Brain microvascular endothelial cell (primary cell): Measurements from ENCODE around the gene FNDC1.

ENCODE experiments used
- DNase-seq: peaks from one replicate; pipeline ENCODE4 v3.0.0-alpha.2; 2020
- H3K27ac ChIP-seq: fragments of 250-450 bp; sonication (Bioruptor Pico); 2 replicates; pipeline ENCODE4 v1.5.1; 2020; ENCODE audit warnings: mild to moderate bottlenecking, moderate library complexity
- H3K27me3 ChIP-seq: fragments of 250-450 bp; sonication (Bioruptor Pico); replicated peaks from 2 replicates; pipeline ENCODE4 v1.5.1; 2020; ENCODE audit warnings: mild to moderate bottlenecking
- H3K36me3 ChIP-seq: fragments of 250-450 bp; sonication (Bioruptor Pico); replicated peaks from 2 replicates; pipeline ENCODE4 v1.5.1; 2020; ENCODE audit warnings: mild to moderate bottlenecking
- H3K4me3 ChIP-seq: 2 replicates; pipeline ENCODE4 v1.5.1; 2011; ENCODE audit warnings: low read depth, mild to moderate bottlenecking, control low read depth, low read length, moderate library complexity
- in situ Hi-C: cut with HindIII; loops from 2 replicates; pipeline ENCODE4 v1.10.0; 2017; ENCODE audit warnings: low sequenced_read_pairs, low pct_ligation_motif_present
- TF ChIP-seq, protein P1 (sequence below): IDR thresholded peaks from 2 replicates; pipeline ENCODE4 v1.5.1; 2011; ENCODE audit warnings: low read depth, mild to moderate bottlenecking, moderate library complexity, low read length, control low read depth, inconsistent platforms; ENCODE audit errors: missing control alignments

The FNDC1 gene

DNA sequence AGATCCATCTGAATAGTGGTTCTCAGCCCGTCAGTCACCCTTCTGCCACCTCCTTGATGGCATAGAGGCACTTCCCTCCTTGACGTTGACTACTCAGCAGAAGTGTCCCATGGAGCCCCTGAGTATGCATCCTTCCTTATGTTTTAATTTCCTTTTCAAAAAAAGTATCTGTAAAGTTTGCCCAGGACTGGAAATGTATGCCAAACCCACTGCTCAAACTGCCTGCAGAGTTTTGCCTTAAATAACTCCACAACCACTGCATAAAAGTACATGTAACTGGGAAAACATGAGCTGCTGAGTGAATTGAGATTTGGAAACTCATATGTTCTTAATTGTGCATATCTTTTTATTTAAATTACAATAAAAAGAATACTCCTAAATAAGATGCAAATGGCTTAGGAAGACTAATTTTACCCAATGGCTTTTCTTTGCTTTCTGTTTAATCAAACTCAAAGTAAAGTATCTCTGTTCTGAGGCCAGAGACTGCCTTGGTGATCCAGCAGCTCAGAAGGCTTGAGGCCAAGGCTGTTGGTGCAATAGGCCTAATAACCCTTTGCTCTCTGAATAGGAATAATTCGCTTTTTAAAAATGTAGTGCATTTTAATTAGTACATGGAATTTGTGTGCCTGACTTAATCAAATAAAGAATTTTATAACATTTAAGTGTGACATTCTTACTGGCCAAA is 90.4 kb downstream of the FNDC1 start:
- in situ Hi-C loops: no loop called here
- TF ChIP-seq, protein P1, sequence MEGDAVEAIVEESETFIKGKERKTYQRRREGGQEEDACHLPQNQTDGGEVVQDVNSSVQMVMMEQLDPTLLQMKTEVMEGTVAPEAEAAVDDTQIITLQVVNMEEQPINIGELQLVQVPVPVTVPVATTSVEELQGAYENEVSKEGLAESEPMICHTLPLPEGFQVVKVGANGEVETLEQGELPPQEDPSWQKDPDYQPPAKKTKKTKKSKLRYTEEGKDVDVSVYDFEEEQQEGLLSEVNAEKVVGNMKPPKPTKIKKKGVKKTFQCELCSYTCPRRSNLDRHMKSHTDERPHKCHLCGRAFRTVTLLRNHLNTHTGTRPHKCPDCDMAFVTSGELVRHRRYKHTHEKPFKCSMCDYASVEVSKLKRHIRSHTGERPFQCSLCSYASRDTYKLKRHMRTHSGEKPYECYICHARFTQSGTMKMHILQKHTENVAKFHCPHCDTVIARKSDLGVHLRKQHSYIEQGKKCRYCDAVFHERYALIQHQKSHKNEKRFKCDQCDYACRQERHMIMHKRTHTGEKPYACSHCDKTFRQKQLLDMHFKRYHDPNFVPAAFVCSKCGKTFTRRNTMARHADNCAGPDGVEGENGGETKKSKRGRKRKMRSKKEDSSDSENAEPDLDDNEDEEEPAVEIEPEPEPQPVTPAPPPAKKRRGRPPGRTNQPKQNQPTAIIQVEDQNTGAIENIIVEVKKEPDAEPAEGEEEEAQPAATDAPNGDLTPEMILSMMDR: no peak

DNA sequence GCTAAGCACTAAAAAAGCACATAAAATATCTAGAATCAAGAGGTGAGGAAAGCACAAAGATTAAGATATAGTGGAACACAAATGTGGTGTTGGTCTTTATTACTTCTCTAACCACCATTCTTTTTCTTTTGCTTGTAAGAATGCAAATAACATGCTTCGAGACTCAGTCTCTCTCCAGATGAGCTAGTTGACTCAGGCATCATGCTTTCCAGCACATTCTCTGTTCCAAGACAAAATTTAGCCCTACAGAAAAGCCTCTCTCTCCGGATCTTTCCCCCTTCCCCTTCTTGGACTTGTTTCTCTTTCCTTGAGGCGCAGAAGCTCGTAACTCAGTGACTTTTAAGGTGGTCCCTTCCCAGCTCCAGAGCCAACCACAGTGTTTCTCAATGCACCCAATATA is 91.0 kb downstream of the FNDC1 start:
- no peak overlapping the region for H3K27ac ChIP-seq
- in situ Hi-C loops: no loop called here
- no peak for DNase-seq
- no peaks in the 10 kb centered on the region for H3K36me3 ChIP-seq
- H3K4me3 ChIP-seq: no peak overlapping the region
- TF ChIP-seq, protein P1: no peak
- H3K27me3 ChIP-seq: no peaks in the 10 kb centered on the region

More for the DNA sequence above, 90.4 kb downstream of the FNDC1 start:
- DNase-seq: no peak
- H3K4me3 ChIP-seq: no peak overlapping the region
- no peaks in the 10 kb centered on the region for H3K36me3 ChIP-seq
- H3K27me3 ChIP-seq: no peaks in the 10 kb centered on the region
- no peak overlapping the region for H3K27ac ChIP-seq

DNA sequence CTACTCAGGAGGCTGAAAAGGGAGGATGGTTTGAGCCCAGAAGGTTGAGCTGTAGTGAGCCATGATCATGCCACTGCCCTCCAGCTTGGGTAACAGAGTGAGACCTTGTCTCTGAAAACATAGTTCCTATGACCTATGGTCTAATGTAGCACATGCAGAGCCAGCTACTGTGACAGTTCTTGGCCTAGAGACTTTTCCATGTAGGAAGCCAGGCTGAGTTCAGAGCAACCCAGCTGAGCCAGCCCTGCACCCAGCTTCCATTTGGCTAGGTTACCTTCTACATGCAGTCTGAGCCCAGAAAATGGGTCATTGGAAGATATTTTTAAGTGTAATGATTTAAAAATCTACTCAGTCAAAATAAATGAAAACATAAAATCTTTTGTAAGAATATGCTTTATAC is 92.8 kb downstream of the FNDC1 start:
- DNase-seq: no peak
- in situ Hi-C loops: no loop called here
- H3K27ac ChIP-seq: no peak overlapping the region
- H3K4me3 ChIP-seq: no peak overlapping the region
- H3K27me3 ChIP-seq: no peaks in the 10 kb centered on the region
- H3K36me3 ChIP-seq: no peaks in the 10 kb centered on the region
- TF ChIP-seq, protein P1: no peak

DNA sequence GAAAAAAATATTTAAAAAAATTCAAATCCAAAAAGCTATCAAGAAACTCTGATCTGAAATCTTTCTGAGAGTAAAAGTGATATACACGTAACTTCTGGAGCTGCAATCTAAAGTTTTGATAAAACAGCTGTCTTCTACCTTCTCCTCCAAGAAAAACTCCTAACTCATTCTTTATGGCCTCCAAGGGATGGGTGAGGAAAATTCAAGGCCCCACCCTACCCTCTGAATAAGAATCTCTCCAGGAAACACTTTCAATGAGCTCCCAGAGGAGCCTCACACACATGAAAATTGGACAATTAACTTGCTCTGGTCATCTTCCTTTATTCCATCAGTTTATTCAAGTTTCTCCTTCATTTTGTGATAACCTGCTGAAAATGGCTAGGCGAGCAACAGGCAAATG is 93.4 kb downstream of the FNDC1 start:
- DNase-seq: no peak
- in situ Hi-C loops: no loop called here
- Histone ChIP-seq H3K36me3 (no peaks in the 10 kb centered on the region), H3K4me3 (no peak overlapping the region), H3K27me3 (no peaks in the 10 kb centered on the region), H3K27ac (no peak overlapping the region)
- TF ChIP-seq, protein P1: no peak

DNA sequence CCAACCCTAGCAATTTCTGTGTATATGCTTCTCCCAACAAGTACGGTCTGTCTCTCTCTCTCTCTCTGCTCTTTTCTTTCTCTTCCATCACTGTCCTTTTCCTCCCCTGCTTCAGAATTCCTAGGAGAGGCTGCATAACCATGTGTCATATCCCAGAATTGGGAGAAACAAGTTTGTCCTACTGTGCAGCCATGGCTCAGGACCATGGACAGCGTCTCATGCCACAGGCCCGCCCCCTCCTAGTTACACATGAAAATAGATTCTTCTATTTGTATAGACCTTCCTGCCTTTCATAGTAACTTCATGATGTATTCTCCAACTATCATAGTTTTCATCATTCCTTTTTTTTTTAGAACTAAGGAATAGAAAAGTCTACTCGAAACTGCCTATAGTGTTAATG is 98.0 kb downstream of the FNDC1 start:
- no peaks in the 10 kb centered on the region for H3K27me3 ChIP-seq
- DNase-seq: peak; percentile 19
- H3K27ac ChIP-seq: no peak overlapping the region
- H3K4me3 ChIP-seq: no peak overlapping the region
- H3K36me3 ChIP-seq: no peaks in the 10 kb centered on the region
- in situ Hi-C loops: no loop called here
- TF ChIP-seq, protein P1: no peak

DNA sequence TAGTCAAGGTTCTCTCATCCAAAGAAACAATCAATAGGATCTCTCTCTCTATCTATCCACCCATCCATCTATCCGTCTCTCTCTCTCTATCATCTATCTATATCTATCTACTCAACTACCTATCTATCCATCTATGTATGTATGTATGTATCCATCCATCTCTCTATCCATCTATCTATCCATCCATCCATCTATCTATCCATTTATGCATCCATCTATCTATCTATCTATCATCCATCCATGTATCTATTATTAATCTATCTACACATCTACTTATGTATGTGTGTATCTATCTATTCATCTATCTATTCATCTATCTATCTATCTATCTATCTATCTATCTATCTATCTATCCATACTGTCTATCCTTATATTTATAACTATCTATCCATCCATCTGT is 99.3 kb downstream of the FNDC1 start:
- in situ Hi-C loops: no loop called here
- Histone ChIP-seq H3K27ac (no peak overlapping the region), H3K4me3 (no peak overlapping the region), H3K36me3 (no peaks in the 10 kb centered on the region), H3K27me3 (no peaks in the 10 kb centered on the region)
- TF ChIP-seq, protein P1: no peak
- no peak for DNase-seq
